Neuronal stem cell (in vitro differentiated cells): ENCODE measurements around the gene PRR29.

ENCODE experiments used
- DNase-seq: peaks from one replicate; pipeline ENCODE4 v3.0.0-alpha.2; 2013; ENCODE audit warnings: low spot score
- H2AFZ ChIP-seq: one replicate; pipeline ENCODE4 v1.6.1; 2013; ENCODE audit warnings: mild to moderate bottlenecking, low read length, inconsistent platforms
- H2AK5ac ChIP-seq: 2 replicates; pipeline ENCODE4 v1.6.1; 2013; ENCODE audit warnings: low read depth, mild to moderate bottlenecking, inconsistent platforms, low read length, moderate library complexity, mixed read lengths
- H2BK120ac ChIP-seq: 2 replicates; pipeline ENCODE4 v1.6.1; 2013; ENCODE audit warnings: low read depth, mild to moderate bottlenecking, inconsistent platforms, low read length, moderate library complexity, mixed read lengths
- H2BK12ac ChIP-seq: one replicate; pipeline ENCODE4 v1.6.1; 2013; ENCODE audit warnings: low read length, inconsistent platforms
- H2BK15ac ChIP-seq: 2 replicates; pipeline ENCODE4 v1.6.1; 2013; ENCODE audit warnings: mild to moderate bottlenecking, low read length, inconsistent platforms, mixed read lengths
- H2BK5ac ChIP-seq: one replicate; pipeline ENCODE4 v1.6.1; 2013; ENCODE audit warnings: inconsistent platforms, mild to moderate bottlenecking, low read length, moderate library complexity
- H3K14ac ChIP-seq: one replicate; pipeline ENCODE4 v1.6.1; 2013; ENCODE audit warnings: low read length, inconsistent platforms
- H3K18ac ChIP-seq: 2 replicates; pipeline ENCODE4 v1.6.1; 2013; ENCODE audit warnings: low read length, inconsistent platforms
- H3K23ac ChIP-seq: 2 replicates; pipeline ENCODE4 v1.6.1; 2013; ENCODE audit warnings: low read depth, mild to moderate bottlenecking, mixed read lengths, low read length, inconsistent platforms; ENCODE audit not compliant: poor library complexity
- H3K27ac ChIP-seq: replicated peaks from 3 replicates; pipeline ENCODE4 v1.5.1; 2013; ENCODE audit warnings: low read length, inconsistent platforms
- H3K27me3 ChIP-seq, 3 experiments: 2 replicates each; pipeline ENCODE4 v1.6.1; 2013; ENCODE audit warnings: low read length in 3 of 3, mild to moderate bottlenecking in 2 of 3, inconsistent platforms in 1 of 3, low read depth in 1 of 3, mixed read lengths in 1 of 3, moderate library complexity in 1 of 3; ENCODE audit not compliant: control insufficient read depth in 3 of 3, insufficient read depth in 3 of 3
- H3K36me3 ChIP-seq, 2 donors: replicated peaks in 1 of 2; 2 replicates each; pipeline ENCODE4 v1.6.1; 2013; ENCODE audit warnings: low read length in 2 of 2; ENCODE audit not compliant: control insufficient read depth in 2 of 2, insufficient read depth in 2 of 2
- H3K4ac ChIP-seq: 2 replicates; pipeline ENCODE4 v1.6.1; 2013; ENCODE audit warnings: inconsistent platforms, mild to moderate bottlenecking, low read length, moderate library complexity
- H3K4me1 ChIP-seq, 2 donors: 1 replicate in 1 of 2; 2 replicates in 1 of 2; pipeline ENCODE4 v1.6.1; 2013; ENCODE audit warnings: low read length in 2 of 2, low read depth in 1 of 2; ENCODE audit not compliant: control insufficient read depth in 2 of 2, insufficient read depth in 1 of 2
- H3K4me2 ChIP-seq: one replicate; pipeline ENCODE4 v1.6.1; 2013; ENCODE audit warnings: mild to moderate bottlenecking, low read length, inconsistent platforms; ENCODE audit not compliant: insufficient read depth, poor library complexity, severe bottlenecking
- H3K4me3 ChIP-seq, 2 donors: 2 replicates each; pipeline ENCODE4 v1.5.1; 2013; ENCODE audit warnings: low read length in 2 of 2, mild to moderate bottlenecking in 2 of 2, inconsistent platforms in 1 of 2, moderate library complexity in 1 of 2
- H3K79me1 ChIP-seq: one replicate; pipeline ENCODE4 v1.6.1; 2013; ENCODE audit warnings: low read depth, mild to moderate bottlenecking, inconsistent platforms, low read length, moderate library complexity
- H3K9ac ChIP-seq: one replicate; pipeline ENCODE4 v1.6.1; 2013; ENCODE audit warnings: mild to moderate bottlenecking, low read depth, low read length, inconsistent platforms; ENCODE audit not compliant: poor library complexity
- H3K9me3 ChIP-seq, 2 donors: replicated peaks in 1 of 2; 2 replicates each; pipeline versions ENCODE3 to v1.6.1; 2013; ENCODE audit warnings: low read length in 2 of 2, mild to moderate bottlenecking in 2 of 2, inconsistent platforms in 1 of 2, low read depth in 1 of 2, mixed read lengths in 1 of 2, moderate library complexity in 1 of 2; ENCODE audit not compliant: control insufficient read depth in 2 of 2, insufficient read depth in 1 of 2
- H4K8ac ChIP-seq: one replicate; pipeline ENCODE4 v1.6.1; 2013; ENCODE audit warnings: low read depth, mild to moderate bottlenecking, inconsistent platforms, low read length, moderate library complexity
- H4K91ac ChIP-seq: one replicate; pipeline ENCODE4 v1.6.1; 2013; ENCODE audit warnings: low read length, low read depth, mild to moderate bottlenecking, inconsistent platforms; ENCODE audit not compliant: poor library complexity
- WGBS, 2 donors: extraction: QIAGEN DNeasy Blood & Tissue Kit; methylation state at CpG; one replicate each; pipeline ENCODE4 v1.1.7; 2013; ENCODE audit warnings: missing lambda C conversion rate in 2 of 2, mixed read lengths in 1 of 2; ENCODE audit not compliant: insufficient read length in 2 of 2, insufficient replicate concordance in 1 of 2; ENCODE audit errors: extremely low coverage in 2 of 2; 5-methylcytosine and 5-hydroxymethylcytosine counted together

Gene PRR29

GRCh38 chr17:63985387-63986140 lies 12.6 kb upstream of the PRR29 start:
- no peak overlapping the region for H3K4ac ChIP-seq
- H3K23ac ChIP-seq: peak overlapping the region; percentile 89
- H3K9ac ChIP-seq: no peak overlapping the region
- H3K14ac ChIP-seq: no peak overlapping the region
- no peak overlapping the region for H2BK120ac ChIP-seq
- H3K9me3 ChIP-seq: peaks cover 3 to 5% of the 10 kb centered on the region in 2 donors
- no peak overlapping the region for H4K91ac ChIP-seq
- H2AK5ac ChIP-seq: peak overlapping the region; percentile 75
- no peak for DNase-seq
- H3K27ac ChIP-seq: no peak overlapping the region
- H3K79me1 ChIP-seq: no peaks in the 10 kb centered on the region
- H3K18ac ChIP-seq: peak overlapping the region; percentile 44
- peaks cover 0 to 12% of the 10 kb centered on the region in 2 donors for H3K4me1 ChIP-seq
- H3K36me3 ChIP-seq: no peaks in the 10 kb centered on the region
- peaks cover 0 to 13% (median 0%) of the 10 kb centered on the region in 3 experiments for H3K27me3 ChIP-seq
- H2BK12ac ChIP-seq: no peak overlapping the region
- no peak overlapping the region for H4K8ac ChIP-seq
- H3K4me2 ChIP-seq: no peak overlapping the region
- no CpG with 5 or more reads among the region's 13 CpGs for WGBS, 2 donors
- H2AFZ ChIP-seq: no peak overlapping the region
- no peak overlapping the region for H2BK15ac ChIP-seq
- no peak overlapping the region for H2BK5ac ChIP-seq
- no peak overlapping the region for H3K4me3 ChIP-seq

- Histone ChIP-seq H3K27ac (no peak overlapping the region), H3K23ac (no peak overlapping the region), H3K79me1 (no peaks in the 10 kb centered on the region), H4K91ac (no peak overlapping the region), H3K27me3 (peaks cover 0 to 15% (median 0%) of the 10 kb centered on the region in 3 experiments), H3K9me3 (peaks cover 3% of the 10 kb centered on the region in 2 donors), H2AK5ac (no peak overlapping the region), H3K9ac (no peak overlapping the region), H2BK12ac (no peak overlapping the region), H3K4me1 (peaks cover 0 to 14% of the 10 kb centered on the region in 2 donors), H2BK120ac (no peak overlapping the region), H3K36me3 (no peaks in the 10 kb centered on the region), H3K4me2 (no peak overlapping the region), H3K18ac (no peak overlapping the region), H4K8ac (no peak overlapping the region), H3K4ac (peak overlapping the region; percentile 53), H2BK15ac (no peak overlapping the region), H3K4me3 (no peak overlapping the region), H3K14ac (peak overlapping the region; percentile 97), H2BK5ac (no peak overlapping the region), H2AFZ (no peak overlapping the region)
- DNase-seq: no peak
- no CpG with 5 or more reads among the region's 3 CpGs for WGBS, 2 donors
These were observed 11.3 kb upstream of the PRR29 start for GRCh38 chr17:63986821-63987220.

GRCh38 chr17:63987221-63988126 lies 10.7 kb upstream of the PRR29 start:
- no peak overlapping the region for H2BK12ac ChIP-seq
- H3K18ac ChIP-seq: peak overlapping the region; percentile 80
- H2BK120ac ChIP-seq: peak overlapping the region; percentile 54
- no peak for DNase-seq
- H4K91ac ChIP-seq: no peak overlapping the region
- H3K27me3 ChIP-seq: peaks cover 0 to 21% (median 0%) of the 10 kb centered on the region in 3 experiments
- no peak overlapping the region for H3K4me2 ChIP-seq
- no peak overlapping the region for H2BK15ac ChIP-seq
- no peak overlapping the region for H2AFZ ChIP-seq
- H3K79me1 ChIP-seq: no peaks in the 10 kb centered on the region
- no CpG with 5 or more reads among the region's 18 CpGs for WGBS, 2 donors
- no peak overlapping the region for H3K4ac ChIP-seq
- no peak overlapping the region for H3K9ac ChIP-seq
- no peak overlapping the region for H4K8ac ChIP-seq
- no peak overlapping the region for H3K4me3 ChIP-seq
- no peak overlapping the region for H3K23ac ChIP-seq
- H3K4me1 ChIP-seq: peaks cover 0 to 14% of the 10 kb centered on the region in 2 donors
- H2BK5ac ChIP-seq: no peak overlapping the region
- H3K14ac ChIP-seq: peak overlapping the region; percentile 97
- no peak overlapping the region for H3K27ac ChIP-seq
- H2AK5ac ChIP-seq: peak overlapping the region; percentile 91
- H3K9me3 ChIP-seq: no peaks in the 10 kb centered on the region
- no peaks in the 10 kb centered on the region for H3K36me3 ChIP-seq

GRCh38 chr17:63988127-63988478 lies 10.0 kb upstream of the PRR29 start:
- Histone ChIP-seq H3K9me3 (no peaks in the 10 kb centered on the region), H4K8ac (no peak overlapping the region), H3K4me3 (no peak overlapping the region), H3K4me2 (no peak overlapping the region), H2BK15ac (peak overlapping the region; percentile 75), H2BK12ac (no peak overlapping the region), H3K4ac (no peak overlapping the region), H2BK120ac (peak overlapping the region; percentile 54), H3K79me1 (no peaks in the 10 kb centered on the region), H3K18ac (peak overlapping the region; percentile 80), H4K91ac (no peak overlapping the region), H3K36me3 (no peaks in the 10 kb centered on the region), H2AK5ac (peak overlapping the region; percentile 91), H3K27ac (no peak overlapping the region), H3K14ac (peak overlapping the region; percentile 38), H2BK5ac (no peak overlapping the region), H3K23ac (no peak overlapping the region), H3K27me3 (peaks cover 0 to 25% (median 2%) of the 10 kb centered on the region in 3 experiments), H3K9ac (no peak overlapping the region), H2AFZ (no peak overlapping the region), H3K4me1 (peaks cover 0 to 14% of the 10 kb centered on the region in 2 donors)
- no peak for DNase-seq
- no CpG with 5 or more reads among the region's 5 CpGs for WGBS, 2 donors
